Fibroblast of gingiva (primary cell): Measurements from ENCODE around the gene HBZ.
"Not testable (repeated sequence)": the region's sequence is repeated elsewhere in the genome, so short reads cannot be mapped to it uniquely, and the experiment has no call there.

Source experiments
- DNase-seq: peaks from one replicate; pipeline ENCODE4 v3.0.0-alpha.2; 2011; ENCODE audit warnings: low read depth

Gene HBZ

DNA sequence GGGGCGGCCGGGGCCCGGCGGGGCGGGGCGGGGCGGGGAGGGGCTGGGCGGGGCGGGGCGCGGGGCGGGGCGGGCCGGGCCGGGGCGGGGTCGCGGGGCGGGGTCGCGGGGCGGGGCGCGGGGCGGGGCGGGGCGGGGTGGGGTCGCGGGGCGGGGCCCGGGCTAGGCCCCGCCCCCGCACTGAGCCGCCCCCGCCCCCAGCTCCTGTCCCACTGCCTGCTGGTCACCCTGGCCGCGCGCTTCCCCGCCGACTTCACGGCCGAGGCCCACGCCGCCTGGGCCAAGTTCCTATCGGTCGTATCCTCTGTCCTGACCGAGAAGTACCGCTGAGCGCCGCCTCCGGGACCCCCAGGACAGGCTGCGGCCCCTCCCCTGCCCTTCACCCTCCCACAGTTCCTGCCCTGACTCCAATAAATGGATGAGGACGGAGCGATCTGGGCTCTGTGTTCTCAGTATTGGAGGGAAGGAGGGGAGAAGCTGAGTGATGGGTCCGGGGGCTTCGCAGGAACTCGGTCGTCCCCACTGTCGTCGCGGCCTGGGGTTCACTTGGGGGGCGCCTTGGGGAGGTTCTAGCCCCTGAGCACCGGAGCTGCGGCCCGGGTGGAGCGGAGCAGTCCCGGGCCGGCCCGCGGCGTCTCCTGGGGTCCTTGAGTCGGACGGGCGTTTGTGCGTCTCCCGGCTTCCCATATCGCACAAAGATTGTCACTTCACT, 12.5 kb downstream of the HBZ start:
- no peak for DNase-seq

DNA sequence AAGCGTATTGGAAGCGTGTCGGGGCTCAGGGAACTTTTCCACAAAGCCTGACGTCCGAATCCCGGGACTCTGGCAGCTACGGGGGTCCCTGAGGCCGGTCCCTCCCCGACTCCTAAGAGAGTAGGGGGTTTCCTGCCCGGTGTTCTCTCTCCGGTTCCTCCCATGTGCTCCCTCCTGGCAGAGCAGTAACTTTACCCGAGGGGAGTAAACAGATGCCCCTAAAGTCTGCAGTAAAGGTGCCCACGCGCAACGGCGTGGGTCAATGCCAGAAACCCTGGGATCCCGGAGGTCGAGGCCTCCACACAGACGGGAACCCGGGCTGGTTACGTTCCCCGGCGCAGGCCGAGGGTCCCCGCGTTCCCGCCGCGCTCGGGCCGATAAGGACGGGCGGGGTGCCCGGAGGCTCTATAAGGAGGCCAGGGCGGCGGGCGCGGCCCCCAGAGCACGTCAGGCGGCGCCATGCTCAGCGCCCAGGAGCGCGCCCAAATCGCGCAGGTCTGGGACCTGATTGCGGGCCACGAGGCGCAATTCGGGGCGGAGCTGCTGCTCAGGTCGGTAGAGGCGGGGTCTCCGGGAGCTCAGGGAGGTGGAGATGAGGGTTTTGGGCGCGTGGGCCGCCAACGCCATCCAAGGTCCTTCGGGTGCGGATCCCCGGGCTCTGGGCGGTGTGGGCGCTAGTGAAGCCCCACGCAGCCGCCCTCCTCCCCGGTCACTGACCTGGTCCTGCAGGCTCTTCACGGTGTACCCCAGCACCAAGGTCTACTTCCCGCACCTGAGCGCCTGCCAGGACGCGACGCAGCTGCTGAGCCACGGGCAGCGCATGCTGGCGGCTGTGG, 13.3 kb downstream of the HBZ start, which contains the start of gene HBM:
Gene HBM, plus strand, starts transcription at position 440 of the 836 bp plus-strand sequence. Its CDS starts 20 bp downstream, at position 460.
- DNase-seq = no peak

DNA sequence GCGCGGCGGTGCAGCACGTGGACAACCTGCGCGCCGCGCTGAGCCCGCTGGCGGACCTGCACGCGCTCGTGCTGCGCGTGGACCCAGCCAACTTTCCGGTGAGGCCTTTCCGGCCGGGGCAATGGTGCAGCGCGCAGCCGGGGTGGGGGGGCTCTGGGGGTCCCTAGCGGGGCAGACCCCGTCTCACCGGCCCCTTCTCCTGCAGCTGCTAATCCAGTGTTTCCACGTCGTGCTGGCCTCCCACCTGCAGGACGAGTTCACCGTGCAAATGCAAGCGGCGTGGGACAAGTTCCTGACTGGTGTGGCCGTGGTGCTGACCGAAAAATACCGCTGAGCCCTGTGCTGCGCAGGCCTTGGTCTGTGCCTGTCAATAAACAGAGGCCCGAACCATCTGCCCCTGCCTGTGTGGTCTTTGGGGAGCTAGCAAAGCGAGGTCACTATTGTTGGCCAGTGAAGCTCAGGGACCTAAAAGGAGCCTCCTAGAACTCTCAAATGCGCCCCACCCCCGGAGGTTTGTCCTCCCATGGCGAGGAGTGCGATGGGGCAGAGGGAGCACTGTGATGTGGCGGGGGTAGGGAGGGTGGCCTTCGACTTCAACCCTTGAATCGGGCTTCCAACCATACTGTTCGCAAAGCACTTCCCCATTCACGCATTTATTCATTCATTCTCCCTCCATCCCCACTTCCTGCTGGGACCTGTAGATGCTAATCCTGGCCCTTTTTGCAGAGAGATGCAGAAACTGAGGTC, 14.1 kb downstream of the HBZ start:
- no peak for DNase-seq

DNA sequence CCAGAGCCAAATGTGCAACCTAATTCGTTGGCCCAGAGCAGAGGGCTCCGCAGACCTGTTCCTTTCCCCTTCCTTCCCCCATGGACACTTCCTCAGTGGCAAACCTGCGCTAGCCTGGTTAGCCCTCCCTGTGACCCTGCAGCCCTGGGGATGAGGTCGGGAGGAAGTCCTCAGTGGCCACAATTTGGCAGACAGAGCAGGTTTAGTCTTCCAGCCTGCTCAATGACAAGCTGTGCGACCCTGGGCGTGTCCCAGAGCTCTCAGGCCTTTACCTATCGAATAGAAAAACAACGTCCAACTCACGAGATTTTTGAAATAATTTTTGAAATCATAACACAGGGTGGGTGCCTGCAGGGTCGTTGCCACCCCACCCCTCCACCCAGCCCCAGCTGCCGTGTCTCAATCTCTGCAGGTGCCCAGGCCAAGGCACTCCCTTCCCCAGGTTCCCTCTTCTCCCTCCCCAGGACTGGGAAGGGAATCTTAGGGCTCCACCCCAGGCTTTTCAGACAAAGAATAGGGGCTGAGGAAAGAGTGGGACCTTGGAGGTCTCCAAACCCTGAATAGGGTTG, 14.8 kb downstream of the HBZ start:
- no peak for DNase-seq

DNA sequence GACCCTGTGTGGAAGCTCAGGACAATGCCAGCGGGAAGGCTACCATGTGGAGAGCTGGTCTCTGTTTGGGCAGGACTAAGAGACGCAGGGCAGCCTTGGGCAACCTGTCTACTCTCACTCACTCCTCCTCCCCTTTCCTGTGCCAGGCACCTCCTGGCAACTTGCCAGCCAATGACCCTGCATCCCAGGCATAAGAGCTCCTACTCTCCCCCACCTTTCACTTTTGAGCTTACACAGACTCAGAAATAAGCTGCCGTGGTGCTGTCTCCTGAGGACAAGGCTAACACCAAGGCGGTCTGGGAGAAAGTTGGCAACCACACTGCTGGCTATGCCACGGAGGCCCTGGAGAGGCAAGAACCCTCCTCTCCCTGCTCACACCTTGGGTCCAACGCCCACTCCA, 16.0 kb downstream of the HBZ start:
- no peak for DNase-seq

DNA sequence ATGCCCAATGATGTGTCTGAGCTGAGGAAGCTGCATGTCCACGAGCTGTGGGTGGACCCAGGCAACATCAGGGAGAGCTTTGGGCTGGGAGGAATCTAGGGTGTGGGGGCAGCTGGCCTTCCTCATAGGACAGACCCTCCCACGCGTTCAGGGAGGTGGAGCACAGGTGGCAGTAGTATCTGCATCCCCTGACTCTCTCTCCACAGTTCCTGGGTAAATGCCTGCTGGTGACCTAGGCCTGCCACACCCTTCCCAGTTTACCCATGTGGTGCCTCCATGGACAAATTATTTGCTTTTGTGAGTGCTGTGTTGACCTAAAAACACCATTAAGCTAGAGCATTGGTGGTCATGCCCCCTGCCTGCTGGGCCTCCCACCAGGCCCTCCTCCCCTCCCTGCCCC, 16.6 kb downstream of the HBZ start:
- no peak for DNase-seq

DNA sequence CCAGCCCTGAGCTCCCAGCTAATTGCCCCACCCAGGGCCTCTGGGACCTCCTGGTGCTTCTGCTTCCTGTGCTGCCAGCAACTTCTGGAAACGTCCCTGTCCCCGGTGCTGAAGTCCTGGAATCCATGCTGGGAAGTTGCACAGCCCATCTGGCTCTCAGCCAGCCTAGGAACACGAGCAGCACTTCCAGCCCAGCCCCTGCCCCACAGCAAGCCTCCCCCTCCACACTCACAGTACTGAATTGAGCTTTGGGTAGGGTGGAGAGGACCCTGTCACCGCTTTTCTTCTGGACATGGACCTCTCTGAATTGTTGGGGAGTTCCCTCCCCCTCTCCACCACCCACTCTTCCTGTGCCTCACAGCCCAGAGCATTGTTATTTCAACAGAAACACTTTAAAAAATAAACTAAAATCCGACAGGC, 17.7 kb downstream of the HBZ start:
- not testable (repeated sequence) for DNase-seq

DNA sequence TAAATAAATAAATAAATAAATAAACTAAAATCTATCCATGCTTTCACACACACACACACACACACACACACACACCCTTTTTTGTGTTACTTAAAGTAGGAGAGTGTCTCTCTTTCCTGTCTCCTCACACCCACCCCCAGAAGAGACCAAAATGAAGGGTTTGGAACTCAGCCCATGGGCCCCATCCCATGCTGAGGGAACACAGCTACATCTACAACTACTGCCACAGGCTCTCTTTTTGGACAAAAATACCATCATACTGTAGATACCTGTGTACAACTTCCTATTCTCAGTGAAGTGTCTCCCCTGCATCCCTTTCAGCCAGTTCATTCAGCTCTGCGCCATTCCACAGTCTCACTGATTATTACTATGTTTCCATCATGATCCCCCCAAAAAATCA, 18.3 kb downstream of the HBZ start:
- no peak for DNase-seq

DNA sequence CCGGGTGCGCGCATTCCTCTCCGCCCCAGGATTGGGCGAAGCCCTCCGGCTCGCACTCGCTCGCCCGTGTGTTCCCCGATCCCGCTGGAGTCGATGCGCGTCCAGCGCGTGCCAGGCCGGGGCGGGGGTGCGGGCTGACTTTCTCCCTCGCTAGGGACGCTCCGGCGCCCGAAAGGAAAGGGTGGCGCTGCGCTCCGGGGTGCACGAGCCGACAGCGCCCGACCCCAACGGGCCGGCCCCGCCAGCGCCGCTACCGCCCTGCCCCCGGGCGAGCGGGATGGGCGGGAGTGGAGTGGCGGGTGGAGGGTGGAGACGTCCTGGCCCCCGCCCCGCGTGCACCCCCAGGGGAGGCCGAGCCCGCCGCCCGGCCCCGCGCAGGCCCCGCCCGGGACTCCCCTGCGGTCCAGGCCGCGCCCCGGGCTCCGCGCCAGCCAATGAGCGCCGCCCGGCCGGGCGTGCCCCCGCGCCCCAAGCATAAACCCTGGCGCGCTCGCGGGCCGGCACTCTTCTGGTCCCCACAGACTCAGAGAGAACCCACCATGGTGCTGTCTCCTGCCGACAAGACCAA, 20.0 kb downstream of the HBZ start, which contains the start of gene HBA2:
Gene HBA2, plus strand, starts transcription at position 503 of the 568 bp plus-strand sequence. Its CDS starts 37 bp downstream, at position 540.
- DNase-seq = not testable (repeated sequence)

DNA sequence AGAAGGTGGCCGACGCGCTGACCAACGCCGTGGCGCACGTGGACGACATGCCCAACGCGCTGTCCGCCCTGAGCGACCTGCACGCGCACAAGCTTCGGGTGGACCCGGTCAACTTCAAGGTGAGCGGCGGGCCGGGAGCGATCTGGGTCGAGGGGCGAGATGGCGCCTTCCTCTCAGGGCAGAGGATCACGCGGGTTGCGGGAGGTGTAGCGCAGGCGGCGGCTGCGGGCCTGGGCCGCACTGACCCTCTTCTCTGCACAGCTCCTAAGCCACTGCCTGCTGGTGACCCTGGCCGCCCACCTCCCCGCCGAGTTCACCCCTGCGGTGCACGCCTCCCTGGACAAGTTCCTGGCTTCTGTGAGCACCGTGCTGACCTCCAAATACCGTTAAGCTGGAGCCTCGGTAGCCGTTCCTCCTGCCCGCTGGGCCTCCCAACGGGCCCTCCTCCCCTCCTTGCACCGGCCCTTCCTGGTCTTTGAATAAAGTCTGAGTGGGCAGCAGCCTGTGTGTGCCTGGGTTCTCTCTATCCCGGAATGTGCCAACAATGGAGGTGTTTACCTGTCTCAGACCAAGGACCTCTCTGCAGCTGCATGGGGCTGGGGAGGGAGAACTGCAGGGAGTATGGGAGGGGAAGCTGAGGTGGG, 20.9 kb downstream of the HBZ start:
- not testable (repeated sequence) for DNase-seq

DNA sequence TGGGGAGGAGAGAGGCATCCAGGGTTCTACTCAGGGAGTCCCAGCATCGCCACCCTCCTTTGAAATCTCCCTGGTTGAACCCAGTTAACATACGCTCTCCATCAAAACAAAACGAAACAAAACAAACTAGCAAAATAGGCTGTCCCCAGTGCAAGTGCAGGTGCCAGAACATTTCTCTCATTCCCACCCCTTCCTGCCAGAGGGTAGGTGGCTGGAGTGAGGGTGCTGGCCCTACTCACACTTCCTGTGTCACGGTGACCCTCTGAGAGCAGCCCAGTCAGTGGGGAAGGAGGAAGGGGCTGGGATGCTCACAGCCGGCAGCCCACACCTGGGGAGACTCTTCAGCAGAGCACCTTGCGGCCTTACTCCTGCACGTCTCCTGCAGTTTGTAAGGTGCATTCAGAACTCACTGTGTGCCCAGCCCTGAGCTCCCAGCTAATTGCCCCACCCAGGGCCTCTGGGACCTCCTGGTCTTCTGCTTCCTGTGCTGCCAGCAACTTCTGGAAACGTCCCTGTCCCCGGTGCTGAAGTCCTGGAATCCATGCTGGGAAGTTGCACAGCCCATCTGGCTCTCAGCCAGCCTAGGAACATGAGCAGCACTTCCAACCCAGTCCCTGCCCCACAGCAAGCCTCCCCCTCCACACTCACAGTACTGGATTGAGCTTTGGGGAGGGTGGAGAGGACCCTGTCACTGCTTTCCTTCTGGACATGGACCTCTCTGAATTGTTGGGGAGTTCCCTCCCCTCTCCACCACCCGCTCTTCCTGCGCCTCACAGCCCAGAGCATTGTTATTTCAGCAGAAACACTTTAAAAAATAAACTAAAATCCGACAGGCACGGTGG, 21.7 kb downstream of the HBZ start:
- not testable (repeated sequence) for DNase-seq

DNA sequence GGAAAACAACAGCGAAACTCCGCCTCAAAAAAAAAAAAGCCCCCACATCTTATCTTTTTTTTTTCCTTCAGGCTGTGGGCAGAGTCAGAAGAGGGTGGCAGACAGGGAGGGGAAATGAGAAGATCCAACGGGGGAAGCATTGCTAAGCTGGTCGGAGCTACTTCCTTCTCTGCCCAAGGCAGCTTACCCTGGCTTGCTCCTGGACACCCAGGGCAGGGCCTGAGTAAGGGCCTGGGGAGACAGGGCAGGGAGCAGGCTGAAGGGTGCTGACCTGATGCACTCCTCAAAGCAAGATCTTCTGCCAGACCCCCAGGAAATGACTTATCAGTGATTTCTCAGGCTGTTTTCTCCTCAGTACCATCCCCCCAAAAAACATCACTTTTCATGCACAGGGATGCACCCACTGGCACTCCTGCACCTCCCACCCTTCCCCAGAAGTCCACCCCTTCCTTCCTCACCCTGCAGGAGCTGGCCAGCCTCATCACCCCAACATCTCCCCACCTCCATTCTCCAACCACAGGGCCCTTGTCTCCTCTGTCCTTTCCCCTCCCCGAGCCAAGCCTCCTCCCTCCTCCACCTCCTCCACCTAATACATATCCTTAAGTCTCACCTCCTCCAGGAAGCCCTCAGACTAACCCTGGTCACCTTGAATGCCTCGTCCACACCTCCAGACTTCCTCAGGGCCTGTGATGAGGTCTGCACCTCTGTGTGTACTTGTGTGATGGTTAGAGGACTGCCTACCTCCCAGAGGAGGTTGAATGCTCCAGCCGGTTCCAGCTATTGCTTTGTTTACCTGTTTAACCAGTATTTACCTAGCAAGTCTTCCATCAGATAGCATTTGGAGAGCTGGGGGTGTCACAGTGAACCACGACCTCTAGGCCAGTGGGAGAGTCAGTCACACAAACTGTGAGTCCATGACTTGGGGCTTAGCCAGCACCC, 22.8 kb downstream of the HBZ start:
- no peak for DNase-seq

DNA sequence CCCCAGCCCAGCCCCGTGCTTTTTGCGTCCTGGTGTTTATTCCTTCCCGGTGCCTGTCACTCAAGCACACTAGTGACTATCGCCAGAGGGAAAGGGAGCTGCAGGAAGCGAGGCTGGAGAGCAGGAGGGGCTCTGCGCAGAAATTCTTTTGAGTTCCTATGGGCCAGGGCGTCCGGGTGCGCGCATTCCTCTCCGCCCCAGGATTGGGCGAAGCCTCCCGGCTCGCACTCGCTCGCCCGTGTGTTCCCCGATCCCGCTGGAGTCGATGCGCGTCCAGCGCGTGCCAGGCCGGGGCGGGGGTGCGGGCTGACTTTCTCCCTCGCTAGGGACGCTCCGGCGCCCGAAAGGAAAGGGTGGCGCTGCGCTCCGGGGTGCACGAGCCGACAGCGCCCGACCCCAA, 23.6 kb downstream of the HBZ start:
- DNase-seq = not testable (repeated sequence)

DNA sequence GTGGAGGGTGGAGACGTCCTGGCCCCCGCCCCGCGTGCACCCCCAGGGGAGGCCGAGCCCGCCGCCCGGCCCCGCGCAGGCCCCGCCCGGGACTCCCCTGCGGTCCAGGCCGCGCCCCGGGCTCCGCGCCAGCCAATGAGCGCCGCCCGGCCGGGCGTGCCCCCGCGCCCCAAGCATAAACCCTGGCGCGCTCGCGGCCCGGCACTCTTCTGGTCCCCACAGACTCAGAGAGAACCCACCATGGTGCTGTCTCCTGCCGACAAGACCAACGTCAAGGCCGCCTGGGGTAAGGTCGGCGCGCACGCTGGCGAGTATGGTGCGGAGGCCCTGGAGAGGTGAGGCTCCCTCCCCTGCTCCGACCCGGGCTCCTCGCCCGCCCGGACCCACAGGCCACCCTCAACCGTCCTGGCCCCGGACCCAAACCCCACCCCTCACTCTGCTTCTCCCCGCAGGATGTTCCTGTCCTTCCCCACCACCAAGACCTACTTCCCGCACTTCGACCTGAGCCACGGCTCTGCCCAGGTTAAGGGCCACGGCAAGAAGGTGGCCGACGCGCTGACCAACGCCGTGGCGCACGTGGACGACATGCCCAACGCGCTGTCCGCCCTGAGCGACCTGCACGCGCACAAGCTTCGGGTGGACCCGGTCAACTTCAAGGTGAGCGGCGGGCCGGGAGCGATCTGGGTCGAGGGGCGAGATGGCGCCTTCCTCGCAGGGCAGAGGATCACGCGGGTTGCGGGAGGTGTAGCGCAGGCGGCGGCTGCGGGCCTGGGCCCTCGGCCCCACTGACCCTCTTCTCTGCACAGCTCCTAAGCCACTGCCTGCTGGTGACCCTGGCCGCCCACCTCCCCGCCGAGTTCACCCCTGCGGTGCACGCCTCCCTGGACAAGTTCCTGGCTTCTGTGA, 24.3 kb downstream of the HBZ start, which contains the start of gene HBA1:
Gene HBA1, plus strand, starts transcription at position 204 of the 906 bp plus-strand sequence. Its CDS starts 37 bp downstream, at position 241.
- not testable (repeated sequence) for DNase-seq

DNA sequence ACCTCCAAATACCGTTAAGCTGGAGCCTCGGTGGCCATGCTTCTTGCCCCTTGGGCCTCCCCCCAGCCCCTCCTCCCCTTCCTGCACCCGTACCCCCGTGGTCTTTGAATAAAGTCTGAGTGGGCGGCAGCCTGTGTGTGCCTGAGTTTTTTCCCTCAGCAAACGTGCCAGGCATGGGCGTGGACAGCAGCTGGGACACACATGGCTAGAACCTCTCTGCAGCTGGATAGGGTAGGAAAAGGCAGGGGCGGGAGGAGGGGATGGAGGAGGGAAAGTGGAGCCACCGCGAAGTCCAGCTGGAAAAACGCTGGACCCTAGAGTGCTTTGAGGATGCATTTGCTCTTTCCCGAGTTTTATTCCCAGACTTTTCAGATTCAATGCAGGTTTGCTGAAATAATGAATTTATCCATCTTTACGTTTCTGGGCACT, 25.0 kb downstream of the HBZ start:
- no peak for DNase-seq

DNA sequence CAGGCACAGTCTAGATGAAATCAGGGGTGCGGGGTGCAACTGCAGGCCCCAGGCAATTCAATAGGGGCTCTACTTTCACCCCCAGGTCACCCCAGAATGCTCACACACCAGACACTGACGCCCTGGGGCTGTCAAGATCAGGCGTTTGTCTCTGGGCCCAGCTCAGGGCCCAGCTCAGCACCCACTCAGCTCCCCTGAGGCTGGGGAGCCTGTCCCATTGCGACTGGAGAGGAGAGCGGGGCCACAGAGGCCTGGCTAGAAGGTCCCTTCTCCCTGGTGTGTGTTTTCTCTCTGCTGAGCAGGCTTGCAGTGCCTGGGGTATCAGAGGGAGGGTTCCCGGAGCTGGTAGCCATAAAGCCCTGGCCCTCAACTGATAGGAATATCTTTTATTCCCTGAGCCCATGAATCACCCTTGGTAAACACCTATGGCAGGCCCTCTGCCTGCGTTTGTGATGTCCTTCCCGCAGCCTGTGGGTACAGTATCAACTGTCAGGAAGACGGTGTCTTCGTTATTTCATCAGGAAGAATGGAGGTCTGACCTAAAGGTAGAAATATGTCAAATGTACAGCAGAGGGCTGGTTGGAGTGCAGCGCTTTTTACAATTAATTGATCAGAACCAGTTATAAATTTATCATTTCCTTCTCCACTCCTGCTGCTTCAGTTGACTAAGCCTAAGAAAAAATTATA, 25.7 kb downstream of the HBZ start:
- DNase-seq = no peak

DNA sequence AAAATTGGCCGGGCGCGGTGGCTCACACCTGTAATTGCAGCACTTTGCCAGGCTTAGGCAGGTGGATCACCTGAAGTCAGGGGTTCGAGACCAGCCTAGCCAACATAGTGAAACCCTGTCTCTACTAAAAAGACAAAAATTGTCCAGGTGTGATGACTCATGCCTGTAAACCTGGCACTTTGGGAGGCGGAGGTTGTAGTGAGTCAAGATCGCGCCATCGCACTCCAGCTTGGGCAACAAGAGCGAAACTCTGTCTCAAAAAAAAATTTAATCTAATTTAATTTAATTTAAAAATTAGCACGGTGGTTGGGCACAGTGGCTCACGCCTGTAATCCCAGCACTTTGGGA, 26.2 kb downstream of the HBZ start:
- DNase-seq = no peak
